ENCODE measurements around the gene DOCK3.

DOCK3 gene

DNA sequence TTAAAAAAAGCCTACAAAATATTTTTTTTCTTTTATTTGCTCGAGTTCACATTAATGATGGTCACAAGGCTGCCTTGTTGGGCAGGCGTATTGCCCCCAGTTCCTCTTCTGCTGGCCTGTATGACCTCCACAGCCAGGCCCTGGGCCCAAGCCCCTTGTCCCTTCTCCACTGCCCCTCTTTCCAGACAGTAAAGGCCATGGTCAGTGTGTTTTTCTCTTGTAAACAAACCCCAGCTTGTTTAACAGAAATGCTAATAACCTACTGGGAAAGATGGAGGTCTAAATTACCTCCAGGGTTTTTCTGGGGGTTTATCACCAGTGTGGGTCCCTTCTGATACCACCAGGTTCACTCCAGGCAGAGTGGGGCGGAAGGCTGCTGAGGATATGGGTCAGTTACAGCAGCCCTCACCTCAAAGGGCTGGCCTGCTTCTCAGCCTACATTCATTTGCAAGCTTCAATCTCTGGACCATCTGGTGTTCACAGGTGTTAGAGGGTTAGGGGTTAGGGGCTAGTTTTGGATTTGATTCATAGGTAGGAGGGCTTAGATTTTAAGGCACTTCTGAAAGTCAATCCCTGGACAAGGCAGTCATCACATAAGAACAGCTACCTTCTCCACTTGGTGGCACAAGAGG is 708.3 kb downstream of the DOCK3 start:
- TF ChIP-seq, protein P1, sequence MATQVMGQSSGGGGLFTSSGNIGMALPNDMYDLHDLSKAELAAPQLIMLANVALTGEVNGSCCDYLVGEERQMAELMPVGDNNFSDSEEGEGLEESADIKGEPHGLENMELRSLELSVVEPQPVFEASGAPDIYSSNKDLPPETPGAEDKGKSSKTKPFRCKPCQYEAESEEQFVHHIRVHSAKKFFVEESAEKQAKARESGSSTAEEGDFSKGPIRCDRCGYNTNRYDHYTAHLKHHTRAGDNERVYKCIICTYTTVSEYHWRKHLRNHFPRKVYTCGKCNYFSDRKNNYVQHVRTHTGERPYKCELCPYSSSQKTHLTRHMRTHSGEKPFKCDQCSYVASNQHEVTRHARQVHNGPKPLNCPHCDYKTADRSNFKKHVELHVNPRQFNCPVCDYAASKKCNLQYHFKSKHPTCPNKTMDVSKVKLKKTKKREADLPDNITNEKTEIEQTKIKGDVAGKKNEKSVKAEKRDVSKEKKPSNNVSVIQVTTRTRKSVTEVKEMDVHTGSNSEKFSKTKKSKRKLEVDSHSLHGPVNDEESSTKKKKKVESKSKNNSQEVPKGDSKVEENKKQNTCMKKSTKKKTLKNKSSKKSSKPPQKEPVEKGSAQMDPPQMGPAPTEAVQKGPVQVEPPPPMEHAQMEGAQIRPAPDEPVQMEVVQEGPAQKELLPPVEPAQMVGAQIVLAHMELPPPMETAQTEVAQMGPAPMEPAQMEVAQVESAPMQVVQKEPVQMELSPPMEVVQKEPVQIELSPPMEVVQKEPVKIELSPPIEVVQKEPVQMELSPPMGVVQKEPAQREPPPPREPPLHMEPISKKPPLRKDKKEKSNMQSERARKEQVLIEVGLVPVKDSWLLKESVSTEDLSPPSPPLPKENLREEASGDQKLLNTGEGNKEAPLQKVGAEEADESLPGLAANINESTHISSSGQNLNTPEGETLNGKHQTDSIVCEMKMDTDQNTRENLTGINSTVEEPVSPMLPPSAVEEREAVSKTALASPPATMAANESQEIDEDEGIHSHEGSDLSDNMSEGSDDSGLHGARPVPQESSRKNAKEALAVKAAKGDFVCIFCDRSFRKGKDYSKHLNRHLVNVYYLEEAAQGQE (IDR thresholded peaks at IDR 0.05; ENCODE audit: insufficient read depth in 1 of 2, low read depth in 2 of 2, low read length in 2 of 2) = no peak
- no peak for TF ChIP-seq POLR2AphosphoS5 (IDR thresholded peaks at IDR 0.05; ENCODE audit: low read depth, low read length)
- no peak for TF ChIP-seq TAF1 (IDR thresholded peaks at IDR 0.05; ENCODE audit: borderline replicate concordance, insufficient read depth, low read length)
- no peak for TF ChIP-seq FOXP2 (optimal IDR thresholded peaks at IDR 0.05; ENCODE audit: borderline replicate concordance, extremely low read depth, extremely low read length, insufficient read depth)
- TF ChIP-seq SIN3A (IDR thresholded peaks at IDR 0.05; ENCODE audit: borderline replicate concordance, insufficient read depth, low read length) = no peak

DNA sequence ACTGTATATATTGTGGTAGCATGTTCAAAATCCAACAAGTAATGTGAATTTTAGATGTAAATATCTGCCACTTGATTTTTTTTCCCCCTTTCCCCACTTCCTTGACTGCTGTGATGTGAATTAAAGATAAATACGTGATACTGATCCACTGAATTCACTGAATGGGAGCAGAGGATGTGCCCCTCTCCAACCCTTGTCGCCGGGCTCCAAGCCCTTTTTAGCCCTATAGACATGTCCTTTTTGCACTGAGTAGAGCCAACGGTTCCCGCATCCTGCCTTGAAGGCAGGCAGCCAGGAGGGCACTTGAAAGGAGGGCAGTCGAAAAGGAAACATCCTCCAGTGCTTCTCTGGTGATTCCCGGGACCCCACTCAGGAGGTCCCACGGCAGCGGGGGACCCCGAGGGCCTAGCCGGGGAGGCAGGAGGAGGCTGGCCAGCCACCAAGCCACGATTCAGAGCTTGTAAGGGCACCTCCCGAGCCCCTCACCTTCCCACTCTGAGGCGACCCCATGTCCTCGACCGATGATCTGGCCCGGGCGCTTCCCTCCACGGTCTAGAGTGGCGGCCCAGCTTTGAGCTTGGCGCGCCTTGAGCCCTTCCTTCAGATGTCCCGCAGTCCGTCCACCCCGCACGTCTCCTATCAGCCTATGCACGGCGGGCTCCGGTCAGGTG is 709.5 kb downstream of the DOCK3 start:
- no peak for TF ChIP-seq SIN3A (IDR thresholded peaks at IDR 0.05; ENCODE audit: borderline replicate concordance, insufficient read depth, low read length)
- no peak for TF ChIP-seq POLR2AphosphoS5 (IDR thresholded peaks at IDR 0.05; ENCODE audit: low read depth, low read length)
- TF ChIP-seq, protein P1 (IDR thresholded peaks at IDR 0.05; ENCODE audit: insufficient read depth in 1 of 2, low read depth in 2 of 2, low read length in 2 of 2) = no peak
- no peak for TF ChIP-seq FOXP2 (optimal IDR thresholded peaks at IDR 0.05; ENCODE audit: borderline replicate concordance, extremely low read depth, extremely low read length, insufficient read depth)
- no peak for TF ChIP-seq TAF1 (IDR thresholded peaks at IDR 0.05; ENCODE audit: borderline replicate concordance, insufficient read depth, low read length)

DNA sequence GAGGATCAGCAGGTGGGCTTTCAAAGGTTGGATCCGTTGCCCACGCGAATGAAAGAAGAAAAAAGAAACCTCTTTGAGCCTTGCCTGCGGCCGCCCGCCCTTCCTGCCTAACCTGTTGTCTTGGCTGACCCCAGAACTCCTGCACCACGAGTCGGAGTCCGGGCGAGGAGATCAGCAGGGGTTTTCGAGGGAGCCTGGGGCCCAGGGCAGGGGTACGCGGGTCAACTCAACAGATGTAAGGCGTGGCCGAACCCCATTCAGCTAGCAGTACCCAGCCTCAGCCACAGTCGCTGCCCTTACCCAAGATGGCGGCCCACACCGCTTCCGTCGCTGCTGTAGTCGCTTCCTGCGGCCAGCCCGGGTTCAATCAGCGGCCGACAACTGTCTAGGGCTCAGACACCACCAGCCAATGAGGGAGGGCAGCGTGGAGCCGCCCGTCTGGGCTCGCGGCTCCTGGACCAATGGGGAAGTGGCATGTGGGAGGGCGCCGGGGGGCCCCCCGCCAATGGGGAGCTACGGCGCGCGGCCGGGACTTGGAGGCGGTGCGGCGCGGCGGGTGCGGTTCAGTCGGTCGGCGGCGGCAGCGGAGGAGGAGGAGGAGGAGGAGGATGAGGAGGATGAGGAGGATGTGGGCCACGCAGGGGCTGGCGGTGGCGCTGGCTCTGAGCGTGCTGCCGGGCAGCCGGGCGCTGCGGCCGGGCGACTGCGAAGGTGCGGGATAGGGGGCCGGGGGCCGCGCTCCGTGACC is 710.2 kb downstream of the DOCK3 start, which contains the start of gene MANF:
Gene MANF, plus strand, starts transcription at position 566 of the 748 bp plus-strand sequence. Its CDS starts 52 bp downstream, at position 618.
- peak; percentile 83; the same call in 1 of the 2 replicates for TF ChIP-seq TAF1 (IDR thresholded peaks at IDR 0.05; ENCODE audit: borderline replicate concordance, insufficient read depth, low read length)
- TF ChIP-seq, protein P1 (IDR thresholded peaks at IDR 0.05; ENCODE audit: insufficient read depth in 1 of 2, low read depth in 2 of 2, low read length in 2 of 2) = 0 out of 4 replicates have a peak, but pooled peaks of 1 of the 2 experiments have one; percentile 31
- peak; percentile 78 for TF ChIP-seq POLR2AphosphoS5 (IDR thresholded peaks at IDR 0.05; ENCODE audit: low read depth, low read length)
- TF ChIP-seq FOXP2 (optimal IDR thresholded peaks at IDR 0.05; ENCODE audit: borderline replicate concordance, extremely low read depth, extremely low read length, insufficient read depth) = no peak

- TF ChIP-seq POLR2AphosphoS5 (IDR thresholded peaks at IDR 0.05; ENCODE audit: low read depth, low read length) (0 out of 2 replicates have a peak, but pooled peaks have one; percentile 1), TAF1 (IDR thresholded peaks at IDR 0.05; ENCODE audit: borderline replicate concordance, insufficient read depth, low read length) (no peak)
Measured at GRCh38 chr3:51385621-51386091, 710.9 kb downstream of the DOCK3 start.

GRCh38 chr3:51386159-51386851 is 711.6 kb downstream of the DOCK3 start:
- TF ChIP-seq TAF1 (IDR thresholded peaks at IDR 0.05; ENCODE audit: borderline replicate concordance, insufficient read depth, low read length) = no peak
- TF ChIP-seq, protein P1 (IDR thresholded peaks at IDR 0.05; ENCODE audit: insufficient read depth in 1 of 2, low read depth in 2 of 2, low read length in 2 of 2) = no peak
- no peak for TF ChIP-seq POLR2AphosphoS5 (IDR thresholded peaks at IDR 0.05; ENCODE audit: low read depth, low read length)
- TF ChIP-seq FOXP2 (optimal IDR thresholded peaks at IDR 0.05; ENCODE audit: borderline replicate concordance, extremely low read depth, extremely low read length, insufficient read depth) = no peak
- TF ChIP-seq SIN3A (IDR thresholded peaks at IDR 0.05; ENCODE audit: borderline replicate concordance, insufficient read depth, low read length) = no peak

Measured in PFSK-1 (cell line).